ENCODE data around the gene MYO7B. TPM values are rescaled to one million over a fixed set of nuclear protein-coding genes. Genes with fewer than 3 reads are reported as not detected.

Gene MYO7B
- total RNA-seq, 4 donors from 2014 or later = 0.12 to 1.3 (median 0.42) TPM

DNA sequence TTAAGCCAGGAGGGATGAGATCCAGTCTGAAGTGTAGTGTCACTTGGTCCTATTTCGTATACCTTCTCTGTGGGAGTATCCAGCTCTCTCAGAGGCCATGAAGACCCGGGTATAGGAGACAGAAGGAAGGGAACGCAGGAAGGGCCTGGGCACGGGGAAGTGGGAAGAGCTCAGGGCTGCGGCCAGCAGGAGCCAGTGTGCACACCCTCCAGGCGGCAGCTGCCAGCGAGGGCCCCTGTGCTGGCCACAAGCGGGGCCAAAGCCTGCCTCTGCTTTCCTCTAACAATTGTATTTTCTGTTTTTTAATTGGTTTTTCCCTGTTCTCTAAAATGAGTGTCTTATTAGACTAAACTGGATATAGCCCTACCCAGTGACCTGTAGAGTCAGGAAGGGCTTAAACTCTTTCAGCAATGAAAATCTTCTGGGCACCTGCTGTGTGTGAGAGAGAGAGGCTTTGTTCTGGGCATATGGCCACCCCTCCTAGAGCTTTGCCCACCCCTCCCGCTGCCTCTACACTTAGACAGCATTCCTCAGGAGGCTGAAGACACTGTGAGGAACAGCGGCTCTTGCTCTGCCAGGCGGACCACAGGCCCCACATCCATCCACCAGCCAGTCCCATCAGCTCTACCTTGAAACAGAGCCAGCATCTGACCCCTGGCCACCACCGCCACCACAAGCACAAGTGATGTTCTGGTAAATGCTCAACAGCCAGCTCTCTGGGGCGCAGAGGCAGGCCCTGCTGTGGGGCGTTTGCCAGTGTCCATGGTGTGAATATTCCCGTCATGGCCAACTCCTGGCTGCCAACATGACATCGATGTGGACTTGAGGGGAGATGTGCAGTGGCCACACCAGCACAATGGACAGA lies 120.0 kb downstream of the MYO7B start:
- TF ChIP-seq, protein P1, sequence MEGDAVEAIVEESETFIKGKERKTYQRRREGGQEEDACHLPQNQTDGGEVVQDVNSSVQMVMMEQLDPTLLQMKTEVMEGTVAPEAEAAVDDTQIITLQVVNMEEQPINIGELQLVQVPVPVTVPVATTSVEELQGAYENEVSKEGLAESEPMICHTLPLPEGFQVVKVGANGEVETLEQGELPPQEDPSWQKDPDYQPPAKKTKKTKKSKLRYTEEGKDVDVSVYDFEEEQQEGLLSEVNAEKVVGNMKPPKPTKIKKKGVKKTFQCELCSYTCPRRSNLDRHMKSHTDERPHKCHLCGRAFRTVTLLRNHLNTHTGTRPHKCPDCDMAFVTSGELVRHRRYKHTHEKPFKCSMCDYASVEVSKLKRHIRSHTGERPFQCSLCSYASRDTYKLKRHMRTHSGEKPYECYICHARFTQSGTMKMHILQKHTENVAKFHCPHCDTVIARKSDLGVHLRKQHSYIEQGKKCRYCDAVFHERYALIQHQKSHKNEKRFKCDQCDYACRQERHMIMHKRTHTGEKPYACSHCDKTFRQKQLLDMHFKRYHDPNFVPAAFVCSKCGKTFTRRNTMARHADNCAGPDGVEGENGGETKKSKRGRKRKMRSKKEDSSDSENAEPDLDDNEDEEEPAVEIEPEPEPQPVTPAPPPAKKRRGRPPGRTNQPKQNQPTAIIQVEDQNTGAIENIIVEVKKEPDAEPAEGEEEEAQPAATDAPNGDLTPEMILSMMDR (IDR thresholded peaks at IDR 0.05) = no peak
- ATAC-seq (ENCODE audit: low FRiP score) (no peak), DNase-seq (ENCODE audit: low spot score) (no peak)

DNA sequence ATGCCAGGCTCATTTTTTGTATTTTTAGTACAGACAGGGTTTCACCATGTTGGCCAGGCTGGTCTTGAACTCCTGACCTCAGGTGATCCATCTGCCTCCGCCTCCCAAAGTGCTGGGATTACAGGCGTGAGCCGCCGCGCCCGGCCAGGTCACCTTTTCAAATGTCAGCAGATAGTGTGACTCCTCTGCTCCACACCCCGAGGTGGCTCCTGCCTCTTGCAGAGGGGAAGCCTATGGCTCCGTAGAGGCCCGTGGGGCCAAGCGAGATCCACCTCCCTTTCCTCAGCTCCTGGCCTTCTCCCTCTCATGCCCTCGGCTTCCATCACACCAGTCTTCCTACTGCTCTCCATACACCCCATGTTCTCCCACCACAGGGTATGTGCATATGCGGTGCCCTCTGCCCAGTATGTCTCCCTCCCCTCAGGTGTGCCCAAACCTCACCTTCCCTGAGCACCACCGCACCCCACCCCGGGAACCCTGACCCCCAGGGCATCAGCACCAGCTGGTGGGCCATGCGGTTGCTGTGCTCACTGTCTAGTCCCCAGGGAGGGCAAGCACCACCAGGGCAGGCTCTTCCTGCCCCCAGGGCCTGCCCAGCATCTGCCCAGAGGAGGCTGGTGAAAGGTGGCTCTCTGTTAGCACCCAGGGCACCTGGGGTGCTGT lies 121.2 kb downstream of the MYO7B start:
- no peak for DNase-seq (ENCODE audit: low spot score)
- TF ChIP-seq, protein P1 (IDR thresholded peaks at IDR 0.05) = no peak
- ATAC-seq (ENCODE audit: low FRiP score) = no peak

DNA sequence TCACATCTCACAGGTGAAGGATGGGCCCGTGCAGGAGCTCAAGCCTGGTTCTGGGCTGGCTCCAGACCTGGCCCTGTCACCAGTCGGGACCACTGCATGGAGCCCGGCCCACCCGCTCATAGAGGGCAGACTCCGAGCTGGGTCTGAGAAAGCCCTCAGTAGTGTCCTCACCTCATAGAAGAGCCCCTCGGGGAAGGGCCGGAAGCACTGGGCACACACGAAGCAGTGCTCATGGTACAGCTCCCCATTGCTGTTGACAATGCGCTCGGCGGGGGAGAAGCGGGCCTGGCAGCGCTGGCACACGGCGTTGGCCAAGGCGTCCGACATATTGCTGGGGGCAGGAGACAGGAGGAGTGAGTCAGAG lies 121.7 kb downstream of the MYO7B start:
- no peak for ATAC-seq (ENCODE audit: low FRiP score)
- DNase-seq (ENCODE audit: low spot score) = no peak
- TF ChIP-seq, protein P1 (IDR thresholded peaks at IDR 0.05) = no peak

DNA sequence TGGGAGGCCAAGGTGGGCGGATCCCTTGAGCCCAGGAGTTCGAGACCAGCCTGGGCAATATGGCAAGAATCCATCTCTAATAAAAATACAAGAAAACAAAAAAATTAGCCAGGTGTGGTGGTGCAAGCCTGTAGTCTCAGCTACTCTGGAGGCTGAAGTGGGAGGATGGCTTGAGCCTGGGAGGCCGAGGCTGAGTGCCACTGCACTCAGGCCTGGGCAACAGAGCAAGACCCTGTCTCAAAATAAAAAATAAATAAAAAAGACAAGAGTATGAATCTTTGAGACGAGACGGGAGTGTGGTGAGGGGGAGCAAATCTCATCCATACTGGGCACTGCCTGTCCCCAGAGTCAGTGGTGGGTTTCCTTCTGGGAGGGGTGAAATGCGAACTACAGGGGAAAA lies 122.7 kb downstream of the MYO7B start:
- DNase-seq (ENCODE audit: low spot score) (no peak), ATAC-seq (ENCODE audit: low FRiP score) (no peak)
- TF ChIP-seq, protein P1 (IDR thresholded peaks at IDR 0.05) = no peak

DNA sequence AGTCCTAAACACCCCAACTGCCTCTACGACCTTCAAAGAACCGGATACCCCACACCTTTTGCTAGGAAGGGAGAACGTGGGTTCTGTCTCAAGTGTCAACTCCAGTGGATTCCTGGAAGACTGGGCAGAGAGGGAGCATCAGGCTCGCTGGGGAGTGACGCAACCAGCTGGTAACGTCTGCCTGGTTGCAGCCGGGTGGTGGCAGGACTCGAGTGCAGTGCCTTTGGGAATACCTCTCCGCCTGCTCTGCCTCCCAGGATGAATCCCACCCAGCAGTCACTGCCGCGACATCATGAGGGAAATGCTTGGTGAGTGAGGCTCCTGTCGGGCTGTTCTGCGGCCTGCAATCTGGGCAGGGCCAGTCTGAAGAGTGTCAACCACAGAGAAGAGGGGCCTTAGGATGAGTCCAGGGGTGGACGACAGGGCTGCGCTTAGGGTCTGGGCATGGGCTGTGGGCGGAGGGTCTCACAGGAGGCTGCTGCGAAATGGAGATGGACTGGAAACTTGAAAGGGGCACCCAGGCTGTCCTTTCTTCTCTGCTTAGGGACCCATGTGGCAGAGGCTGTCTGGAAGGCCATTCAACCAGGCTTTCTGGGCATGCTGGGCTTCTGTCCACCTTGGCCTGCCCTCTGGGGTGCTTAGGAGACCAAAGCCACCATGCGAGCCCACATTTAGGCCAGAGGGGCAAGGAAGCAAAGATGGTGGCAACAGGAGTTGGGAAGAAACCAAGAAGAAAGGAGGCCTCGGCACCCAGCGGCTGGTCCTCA lies 123.3 kb downstream of the MYO7B start:
- TF ChIP-seq, protein P1 (IDR thresholded peaks at IDR 0.05) = no peak
- ATAC-seq (ENCODE audit: low FRiP score) = no peak

DNA sequence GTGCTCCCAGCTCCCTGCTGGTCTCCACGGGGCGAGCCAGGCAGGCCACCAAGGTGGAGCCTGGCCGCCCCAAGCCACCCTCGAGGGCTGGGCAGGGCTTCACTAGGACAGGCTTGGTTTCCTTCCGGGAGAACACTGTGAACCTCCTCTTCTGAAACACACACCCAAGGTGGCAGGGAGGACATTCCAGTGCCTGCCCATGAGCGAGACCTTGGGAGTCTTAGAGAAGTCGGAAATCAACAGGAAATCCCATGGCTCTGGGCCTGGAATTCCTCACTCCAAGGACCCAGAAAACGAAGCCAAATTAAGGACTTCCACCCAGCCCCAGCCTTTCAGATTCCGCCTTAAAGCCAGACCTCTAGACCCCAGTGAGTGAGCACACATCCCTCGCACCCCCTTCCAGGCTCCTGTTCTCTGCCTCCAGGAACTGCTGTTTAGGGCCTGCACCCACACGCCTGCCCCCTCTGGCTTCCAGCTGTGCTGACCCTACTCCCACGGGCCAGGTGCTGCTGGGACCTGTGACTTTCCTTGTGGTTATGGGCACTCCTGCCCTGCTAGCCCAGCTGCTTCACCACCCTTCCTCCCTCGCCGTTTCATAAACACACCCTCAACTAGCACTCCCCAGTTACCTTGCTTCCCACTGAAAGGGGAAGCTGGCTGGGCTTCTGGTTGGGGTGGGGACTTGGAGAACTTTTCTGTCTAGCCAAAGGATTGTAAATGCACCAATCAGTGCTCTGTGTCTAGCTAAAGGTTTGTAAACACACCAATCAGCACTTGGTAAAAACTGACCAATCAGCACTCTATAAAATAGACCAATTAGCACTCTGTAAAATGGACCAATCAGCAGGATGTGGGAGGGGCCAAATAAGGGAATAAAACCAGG lies 124.2 kb downstream of the MYO7B start:
- TF ChIP-seq, protein P1 (IDR thresholded peaks at IDR 0.05) = no peak
- DNase-seq (ENCODE audit: low spot score) (no peak), ATAC-seq (ENCODE audit: low FRiP score) (peak; percentile 46)

More for the DNA sequence above, 123.3 kb downstream of the MYO7B start:
- no peak for DNase-seq (ENCODE audit: low spot score)

Data from omental fat pad (tissue), 4 donors.